GM18909 (cell line): ENCODE data around the gene CKAP2L.
"Not testable (repeated sequence)": the region's sequence is repeated elsewhere in the genome, so short reads cannot be mapped to it uniquely, and the experiment has no call there.

Experiments
- ATAC-seq: cut with Tn5 transposase; IDR thresholded peaks from one replicate; pipeline ENCODE4 v1.9.1; 2021; ENCODE audit warnings: mild to moderate bottlenecking; ENCODE audit not compliant: unreplicated experiment, poor library complexity

CKAP2L gene

DNA sequence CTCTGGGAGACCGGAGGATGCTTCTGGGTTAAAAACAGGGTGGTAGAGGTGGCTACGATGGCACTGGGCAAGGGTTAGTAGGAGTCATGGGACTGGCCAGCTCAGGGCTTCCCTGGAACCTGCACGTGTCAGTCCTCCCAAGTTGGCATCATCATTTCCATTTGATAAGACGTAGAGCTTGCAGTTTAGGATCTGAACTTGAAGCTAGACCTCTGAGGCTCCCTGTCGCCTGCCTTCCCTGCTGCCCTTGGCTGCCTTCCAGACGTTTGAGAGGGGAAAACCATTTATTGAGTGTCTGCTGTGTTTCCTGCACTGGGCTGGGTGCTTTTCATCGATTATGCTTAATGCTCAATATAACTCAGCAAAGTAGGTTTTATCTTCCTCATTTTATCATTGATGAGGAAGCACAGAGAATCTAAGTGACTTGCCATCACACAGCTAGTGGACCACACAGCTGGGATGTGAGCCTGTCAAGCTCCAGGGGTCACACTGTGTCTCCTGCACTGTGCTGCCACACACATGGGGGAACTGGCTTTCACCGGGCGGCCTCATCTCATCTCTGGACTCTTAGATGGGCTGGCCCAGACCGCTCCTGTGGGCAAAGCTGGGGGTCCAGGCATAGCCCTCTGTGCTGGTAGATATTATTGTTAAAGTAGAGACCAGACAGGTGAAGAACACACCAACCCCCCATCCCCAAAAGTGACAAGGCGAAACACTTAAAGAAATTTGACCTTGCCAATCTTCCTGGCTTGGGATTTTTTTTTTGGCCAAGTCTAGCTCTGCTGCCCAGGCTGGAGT, 35.8 kb downstream of the CKAP2L start:
- ATAC-seq = no peak

DNA sequence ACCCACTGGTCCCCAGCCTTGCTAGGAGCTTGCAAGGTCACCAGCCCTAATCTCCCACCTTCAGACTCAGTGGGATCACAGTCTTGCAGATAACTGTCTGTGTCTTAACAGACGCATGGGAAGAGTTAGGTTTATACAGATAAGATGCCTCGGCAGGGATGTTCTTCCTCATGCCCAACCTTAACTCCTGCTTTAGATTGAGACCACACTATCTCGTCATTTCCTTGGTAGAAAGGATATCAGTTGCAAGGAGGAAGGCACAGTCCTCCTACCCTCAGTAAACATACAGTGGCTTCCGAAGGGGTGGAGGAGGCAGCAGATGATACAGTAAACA, 36.4 kb downstream of the CKAP2L start:
- ATAC-seq = no peak

DNA sequence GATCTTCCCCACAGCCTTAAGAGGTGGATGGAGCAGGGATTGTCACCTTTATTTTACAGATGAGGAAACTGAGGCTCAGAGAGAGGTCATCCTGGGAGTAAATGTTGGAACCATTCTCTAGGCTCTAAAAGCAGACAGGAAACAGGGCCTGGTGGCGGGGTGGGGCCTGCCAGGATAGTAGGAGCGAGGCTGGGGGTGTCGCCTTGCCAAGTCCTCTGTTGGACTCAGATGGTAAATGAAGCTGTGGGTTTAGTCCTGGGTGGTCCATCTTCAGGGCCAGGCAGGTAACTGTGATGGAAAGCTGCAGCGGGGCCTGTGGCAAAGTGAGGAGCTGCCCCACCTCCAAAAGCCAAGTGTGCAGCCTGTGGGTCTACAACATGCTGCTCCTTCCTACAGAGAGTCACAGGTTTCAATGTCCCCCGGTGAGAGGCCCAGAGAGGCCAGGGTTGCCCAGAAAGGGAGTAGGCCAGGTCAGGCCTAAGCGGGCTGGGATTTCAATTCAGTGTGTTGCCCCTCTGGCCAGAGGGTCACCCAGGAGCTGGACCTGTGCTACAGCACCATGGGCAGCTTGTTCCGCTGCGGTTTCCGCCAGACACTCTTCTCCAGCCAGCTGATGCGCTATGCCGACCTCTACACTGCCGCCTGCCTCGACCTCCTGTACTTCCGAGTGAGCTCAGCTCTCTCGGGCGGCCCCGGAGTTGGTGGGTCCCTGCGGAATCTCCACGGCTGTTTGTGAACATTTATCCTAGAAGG, 37.0 kb downstream of the CKAP2L start:
- ATAC-seq = no peak

DNA sequence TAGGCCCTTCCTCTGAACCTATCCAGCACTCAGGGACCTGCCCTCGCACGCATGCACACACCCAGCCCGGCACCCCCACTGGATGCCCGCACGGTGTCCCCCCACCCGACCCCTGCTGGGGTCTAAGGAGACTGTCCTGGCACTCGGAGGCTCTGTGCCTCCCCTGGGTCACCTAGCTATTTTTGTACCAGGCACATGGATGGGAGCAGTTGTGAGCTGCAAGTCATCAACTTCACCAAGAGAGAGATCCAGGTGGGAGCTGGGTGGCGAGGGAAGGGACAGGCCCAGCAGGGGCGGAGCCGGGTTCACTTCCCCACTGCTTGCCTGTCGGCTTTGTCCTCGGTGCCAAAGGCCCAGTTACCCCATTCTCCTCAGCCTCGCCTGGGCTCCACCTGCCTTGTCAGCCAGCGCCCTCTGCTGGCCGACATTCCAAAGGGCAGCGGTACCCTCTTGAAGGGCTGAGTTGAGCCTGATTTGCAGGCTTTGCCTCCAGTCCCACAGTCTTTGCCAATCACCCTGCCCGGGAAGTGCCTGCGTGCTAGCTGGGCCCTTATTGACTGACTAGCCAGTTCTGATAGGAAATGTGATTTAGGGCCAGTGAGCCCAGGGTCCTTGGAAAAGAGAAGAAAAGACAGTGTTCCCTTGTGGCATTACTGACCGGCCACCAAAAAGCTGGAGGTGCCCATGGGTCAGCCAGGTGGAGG, 37.8 kb downstream of the CKAP2L start:
- ATAC-seq = peak; percentile 87

DNA sequence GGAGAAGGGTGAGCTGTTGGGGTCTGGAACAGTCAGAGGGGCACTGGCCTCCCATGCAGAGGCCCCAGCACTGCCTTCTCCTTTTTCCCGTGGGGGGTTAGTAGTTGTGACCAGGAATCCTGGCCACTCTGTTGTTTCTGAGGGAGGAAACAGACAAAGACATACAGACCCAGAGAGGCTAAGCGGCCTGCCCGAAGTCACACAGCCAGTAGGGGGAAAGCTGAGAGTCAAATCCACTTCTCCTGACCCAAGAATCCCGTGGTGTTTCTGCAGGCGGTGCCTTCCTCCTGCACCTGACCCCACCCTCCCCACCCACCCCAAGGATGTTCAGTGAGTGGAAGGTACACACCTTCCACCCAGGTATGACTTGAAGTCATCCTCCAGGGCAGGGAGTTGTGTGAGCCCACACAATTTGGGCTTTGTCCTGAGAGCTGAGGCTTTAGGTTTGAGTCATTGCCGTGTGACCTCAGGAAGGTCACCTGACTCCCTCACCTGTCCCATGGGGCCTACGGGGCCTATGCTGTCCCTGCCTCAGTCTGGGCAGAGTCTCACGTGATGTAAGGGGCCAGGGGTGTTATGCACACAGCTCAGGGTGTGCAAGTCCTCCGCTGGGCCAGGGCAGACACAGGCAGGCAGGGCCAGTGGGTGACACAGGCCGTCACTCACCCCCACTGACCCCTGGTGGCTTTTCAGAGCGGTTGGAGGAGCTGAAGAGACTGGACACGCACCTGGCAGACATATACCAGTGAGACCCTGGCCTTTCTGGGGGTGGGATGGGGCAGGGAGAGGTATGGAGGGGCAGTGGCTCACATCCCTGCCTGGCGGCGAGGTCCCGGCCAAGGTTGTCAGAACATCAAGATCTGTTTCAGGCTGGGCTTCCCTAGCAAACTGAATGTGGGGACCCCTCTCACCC, 38.6 kb downstream of the CKAP2L start:
- peak; percentile 45 for ATAC-seq

DNA sequence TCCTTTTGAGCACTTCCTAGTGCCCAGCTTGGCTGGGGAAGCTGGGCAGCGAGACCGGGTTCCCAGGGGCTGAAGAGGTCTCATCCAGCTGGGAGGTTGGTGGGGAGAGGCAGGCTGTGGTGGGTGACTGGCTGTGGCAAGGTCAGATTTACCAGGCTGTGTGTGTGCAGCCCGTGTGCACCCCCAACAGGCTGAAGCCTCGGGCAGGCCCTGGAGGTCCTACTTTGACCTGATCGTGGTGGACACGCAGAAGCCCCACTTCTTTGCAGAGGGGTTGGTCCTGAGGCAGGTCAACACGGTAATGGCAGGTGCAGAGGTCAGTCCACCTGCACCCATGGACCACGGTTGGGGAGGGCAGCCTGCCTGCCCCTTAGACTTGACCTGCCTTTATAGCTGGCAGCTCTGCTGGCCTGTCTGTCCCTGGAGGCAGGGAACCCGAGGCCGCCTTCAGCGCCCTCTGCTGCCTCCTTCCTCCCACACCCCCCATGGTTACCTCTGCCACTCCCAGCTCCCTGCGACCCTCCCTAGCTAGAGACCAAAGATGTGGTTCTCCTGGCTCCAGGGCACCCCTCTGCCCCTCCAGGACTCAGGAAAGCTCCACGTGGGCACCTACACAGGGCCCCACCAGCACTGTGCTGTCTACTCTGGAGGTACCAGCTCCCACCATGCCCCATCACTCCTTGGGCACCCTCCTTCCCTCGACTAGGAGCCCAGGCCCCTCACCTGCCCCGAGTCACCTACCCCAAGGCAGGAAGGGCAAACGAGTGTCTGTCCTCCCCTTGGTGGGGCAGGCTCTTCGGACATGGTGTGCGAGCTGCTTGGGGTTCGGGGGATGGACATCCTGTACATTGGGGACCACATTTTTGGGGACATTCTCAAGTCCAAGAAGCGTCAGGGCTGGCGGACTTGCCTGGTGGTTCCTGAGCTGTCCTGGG, 39.6 kb downstream of the CKAP2L start:
- no peak for ATAC-seq

DNA sequence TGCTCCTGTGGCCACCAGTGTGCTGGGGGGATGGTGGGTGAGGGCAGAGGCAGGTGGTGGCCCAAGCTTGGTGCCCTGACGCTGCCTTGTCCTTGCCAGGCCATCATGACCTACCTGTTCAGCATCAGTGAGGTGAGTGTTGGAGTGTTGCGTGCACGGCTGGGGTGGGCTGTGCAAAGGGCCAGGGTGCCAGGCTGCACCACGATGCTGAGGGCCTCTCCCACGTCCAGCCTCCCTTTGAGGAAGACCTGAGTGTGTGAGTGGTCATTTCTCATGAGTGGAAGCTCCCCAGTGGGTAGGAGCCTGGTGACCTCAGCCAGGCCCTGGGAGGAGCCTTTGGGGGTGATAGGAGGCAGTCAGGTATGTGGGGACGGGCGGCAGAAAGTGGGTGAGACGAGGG, 40.4 kb downstream of the CKAP2L start:
- no peak for ATAC-seq

DNA sequence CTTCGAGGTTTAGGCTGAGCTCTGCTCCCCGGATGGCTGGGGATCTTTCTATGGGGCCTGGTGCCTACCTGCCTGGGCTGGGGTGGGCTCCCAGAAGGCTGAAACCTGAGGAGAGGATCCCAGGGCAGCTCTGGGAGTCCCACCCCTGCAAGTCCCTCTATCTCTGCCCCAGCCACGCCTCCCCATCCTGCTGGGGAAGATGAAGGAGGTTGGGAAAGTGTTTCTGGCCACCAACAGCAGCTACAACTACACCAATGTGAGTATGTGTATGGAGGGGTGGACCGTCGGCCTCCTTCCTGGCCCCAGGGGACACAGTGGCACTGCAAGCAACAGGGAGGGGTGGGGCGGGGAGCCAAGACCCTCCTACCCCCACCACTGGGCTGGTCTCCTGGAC, 40.9 kb downstream of the CKAP2L start:
- no peak for ATAC-seq

DNA sequence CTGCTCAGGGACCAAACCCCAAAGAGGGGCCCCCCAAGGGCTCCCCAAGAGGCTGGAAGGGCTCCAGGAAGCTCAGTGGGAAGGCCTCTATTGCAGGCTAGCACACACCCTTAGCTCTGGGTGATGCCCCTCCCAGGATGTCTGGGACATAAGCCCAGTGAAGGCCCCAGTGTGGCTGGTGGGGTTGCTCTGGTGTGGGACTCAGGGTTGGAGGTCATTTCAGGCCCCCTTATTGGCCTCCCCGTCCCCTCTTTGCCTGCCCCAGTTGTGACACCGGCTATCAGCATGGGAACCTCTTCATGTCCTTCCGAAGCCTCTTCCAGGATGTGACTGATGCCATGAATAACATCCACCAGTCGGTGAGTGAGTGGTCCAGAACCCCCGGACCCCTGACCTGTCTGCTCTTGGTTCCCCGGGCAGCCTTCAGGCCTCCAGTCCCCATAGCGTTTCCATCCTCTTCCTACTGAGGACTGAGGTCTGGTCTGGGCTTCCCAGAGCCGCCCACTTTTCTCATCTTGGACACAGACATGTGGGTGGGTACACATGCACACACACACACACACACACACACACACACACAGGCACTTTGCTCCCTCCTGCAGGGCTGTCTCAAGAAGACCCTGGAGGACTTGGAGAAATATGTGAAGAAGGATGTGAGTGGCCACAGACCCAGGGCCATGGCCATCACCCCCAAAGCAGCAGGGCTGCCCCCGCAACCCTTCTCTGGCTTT, 41.4 kb downstream of the CKAP2L start:
- ATAC-seq = no peak

DNA sequence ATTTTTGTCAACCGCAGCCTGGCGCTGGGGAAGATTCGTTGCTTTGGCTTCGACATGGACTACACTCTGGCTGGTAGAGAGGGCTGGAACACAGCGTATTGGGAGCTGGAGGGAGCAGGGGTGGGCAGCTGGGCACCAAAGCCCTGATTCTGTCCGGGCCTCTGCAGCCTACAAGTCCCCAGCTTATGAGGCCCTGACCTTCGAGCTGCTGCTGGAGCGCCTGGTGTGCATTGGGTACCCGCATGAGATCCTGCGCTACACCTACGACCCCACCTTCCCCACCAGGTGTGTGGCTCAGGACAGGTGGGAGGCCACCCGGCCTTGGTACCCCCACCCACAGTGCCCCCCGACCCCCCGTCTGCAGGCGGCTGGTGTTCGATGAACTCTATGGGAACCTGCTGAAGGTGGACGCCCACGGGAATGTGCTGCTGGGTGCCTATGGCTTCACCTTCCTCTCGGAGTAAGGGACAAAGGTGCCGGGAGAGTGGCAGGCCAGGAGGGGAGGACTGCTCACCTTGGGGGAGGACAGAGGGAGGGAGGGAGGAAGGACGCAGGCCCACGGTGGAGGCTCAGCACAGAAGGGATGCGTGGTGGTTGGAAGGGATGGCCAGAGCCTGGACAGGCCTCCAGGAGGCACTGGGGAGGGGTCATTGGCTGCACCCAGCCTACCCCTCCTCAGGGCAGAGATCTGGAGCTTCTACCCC, 42.4 kb downstream of the CKAP2L start:
- no peak for ATAC-seq

DNA sequence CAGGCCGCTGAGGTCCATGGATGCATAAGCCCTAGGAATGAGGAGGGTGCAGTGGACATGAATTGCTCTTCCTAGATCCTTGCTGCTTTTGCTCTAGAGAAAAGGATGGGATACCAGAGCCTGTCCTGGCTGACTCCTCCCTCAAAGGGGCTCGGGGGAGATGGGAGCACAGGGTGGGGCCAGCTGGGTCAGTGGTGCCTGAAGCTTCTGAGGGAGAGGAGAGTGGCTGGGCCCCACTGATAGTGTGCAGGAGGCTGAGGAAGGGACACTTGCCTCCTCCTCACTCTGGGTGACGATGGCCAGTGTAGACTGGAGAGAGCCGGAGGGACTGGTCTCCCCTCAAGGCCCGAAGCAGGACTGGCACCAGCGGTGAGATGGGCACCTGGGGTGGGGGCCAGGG, 43.6 kb downstream of the CKAP2L start, which contains the start of gene NT5DC4:
NT5DC4 (plus strand) TSS at position 236 of the 400 bp plus-strand sequence; CDS start at position 296, 60 bp downstream.
- ATAC-seq = no peak

DNA sequence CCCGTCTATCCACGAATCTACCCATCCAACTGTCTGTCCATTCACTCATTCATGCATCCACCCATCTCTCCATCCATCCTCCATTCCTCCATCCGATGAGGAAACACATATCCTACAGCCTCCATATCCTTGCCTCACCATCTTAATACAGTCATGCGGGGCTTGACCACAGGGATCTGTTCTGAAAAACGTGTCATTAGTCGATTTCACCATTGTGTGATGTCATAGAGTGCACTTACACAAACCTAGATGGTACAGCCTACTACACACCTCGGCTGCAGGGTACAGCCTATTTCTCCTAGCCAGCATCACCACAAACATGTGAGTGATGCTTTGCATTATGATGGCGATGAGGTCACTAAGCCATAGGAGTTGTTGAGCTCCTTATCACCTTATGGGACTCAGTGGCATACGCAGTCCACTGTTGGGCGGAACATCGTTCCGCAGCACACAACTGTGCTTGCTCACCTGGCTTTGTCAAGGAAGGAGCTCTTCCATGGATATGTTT, 45.5 kb downstream of the CKAP2L start:
- ATAC-seq = no peak

DNA sequence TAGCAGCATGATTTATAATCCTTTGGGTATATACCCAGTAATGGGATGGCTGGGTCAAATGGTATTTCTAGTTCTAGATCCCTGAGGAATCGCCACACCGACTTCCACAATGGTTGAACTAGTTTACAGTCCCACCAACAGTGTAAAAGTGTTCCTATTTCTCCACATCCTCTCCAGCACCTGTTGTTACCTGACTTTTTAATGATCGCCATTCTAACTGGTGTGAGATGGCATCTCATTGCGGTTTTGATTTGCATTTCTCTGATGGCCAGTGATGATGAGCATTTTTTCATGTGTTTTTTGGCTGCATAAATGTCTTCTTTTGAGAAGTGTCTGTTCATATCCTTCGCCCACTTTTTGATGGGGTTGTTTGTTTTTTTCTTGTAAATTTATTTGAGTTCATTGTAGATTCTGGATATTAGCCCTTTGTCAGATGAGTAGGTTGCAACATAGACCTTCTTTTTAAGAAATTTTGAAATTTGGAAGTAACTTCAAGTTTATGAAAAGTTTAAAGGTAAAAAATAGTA, 47.5 kb downstream of the CKAP2L start:
- not testable (repeated sequence) for ATAC-seq

DNA sequence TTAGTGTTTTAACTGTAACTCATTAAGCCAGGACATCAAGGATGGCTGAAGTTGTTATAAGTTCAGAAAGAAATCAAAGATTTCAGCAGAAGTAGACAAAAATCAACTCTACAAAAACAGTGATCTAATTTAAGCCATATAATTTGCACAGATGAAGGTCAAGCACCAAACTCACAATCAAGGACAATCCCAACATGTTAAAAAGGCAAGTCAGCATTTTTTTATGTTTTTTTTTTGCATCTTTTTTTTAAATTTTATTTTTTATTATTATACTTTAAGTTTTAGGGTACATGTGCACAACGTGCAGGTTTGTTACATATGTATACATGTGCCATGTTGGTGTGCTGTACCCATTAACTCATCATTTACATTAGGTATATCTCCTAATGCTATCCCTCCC, 48.3 kb downstream of the CKAP2L start:
- ATAC-seq = not testable (repeated sequence)

DNA sequence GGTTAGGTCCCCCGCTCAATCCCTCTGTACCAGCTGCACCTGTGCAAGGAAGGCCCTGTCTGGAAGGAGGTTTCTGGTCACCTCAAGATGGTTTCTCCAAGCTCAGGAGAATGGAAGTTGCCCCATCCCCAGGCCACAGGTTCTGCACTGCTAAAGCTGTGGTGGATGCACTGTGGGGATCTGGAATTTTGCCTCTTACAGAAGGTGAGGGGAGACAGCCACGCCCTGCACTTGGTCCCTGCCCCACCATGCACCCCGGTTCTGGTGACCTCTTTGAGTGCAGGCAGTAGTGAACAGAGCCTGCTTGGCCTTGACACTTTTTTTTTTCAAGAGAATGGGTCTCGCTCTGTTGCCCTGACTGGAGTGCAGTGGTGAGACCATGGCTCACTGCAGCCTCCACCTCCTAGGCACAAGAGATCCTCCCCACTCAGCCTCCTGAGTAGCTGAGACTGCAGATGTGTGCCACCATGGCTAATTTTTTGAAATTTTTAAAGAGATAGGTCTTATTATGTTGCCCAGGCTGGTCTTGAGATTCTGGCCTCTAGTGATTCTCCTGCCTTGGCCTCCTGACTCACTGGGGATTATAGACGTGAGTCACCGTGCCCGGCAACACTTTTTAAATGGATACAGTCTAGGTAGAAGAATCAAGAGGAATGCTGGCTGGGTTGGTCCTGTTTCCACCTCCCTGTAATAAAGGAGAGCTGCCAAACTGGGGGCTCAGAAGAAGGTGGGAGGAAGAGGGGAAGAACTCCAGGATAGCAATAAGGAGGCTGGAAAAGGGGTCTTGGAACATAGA, 49.4 kb downstream of the CKAP2L start:
- ATAC-seq = no peak

DNA sequence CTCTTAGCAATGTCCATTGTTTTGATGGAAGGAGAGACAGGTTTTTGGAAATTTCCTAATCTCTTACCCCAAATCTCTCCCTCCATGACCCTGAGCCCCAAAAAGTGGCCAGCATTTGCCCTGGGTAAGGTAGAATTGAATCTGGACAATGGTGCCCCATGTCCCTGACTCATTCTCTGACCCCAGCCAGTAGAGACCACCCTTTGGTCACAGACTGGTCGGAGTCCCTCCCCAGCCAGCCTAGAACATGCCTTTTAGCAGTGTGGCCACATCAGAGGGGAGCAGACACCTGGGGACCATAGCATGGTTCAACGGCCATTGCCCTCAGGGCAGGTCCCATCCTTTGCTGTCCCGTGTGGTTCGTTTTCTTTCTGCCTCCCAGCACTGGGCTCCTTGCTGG, 50.1 kb downstream of the CKAP2L start:
- no peak for ATAC-seq

DNA sequence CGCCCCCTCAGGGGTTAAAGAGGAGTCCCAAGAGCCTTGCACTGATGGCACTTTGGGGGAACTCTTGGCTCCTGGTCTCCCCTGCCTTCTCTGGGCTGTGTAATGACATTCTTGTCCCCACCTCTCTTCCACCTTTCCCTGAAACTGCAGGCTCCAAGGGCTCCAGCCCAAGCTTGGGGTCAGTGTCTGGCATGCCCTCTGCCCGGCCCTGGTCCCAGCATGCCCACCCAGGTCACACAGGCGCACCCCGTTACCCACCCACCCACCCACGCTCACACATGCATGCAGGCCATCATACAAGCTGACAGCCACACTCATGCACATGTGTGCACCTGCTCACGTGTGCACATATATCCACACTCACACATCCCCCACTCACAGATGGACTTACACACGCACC, 50.5 kb downstream of the CKAP2L start:
- ATAC-seq = no peak
